DMS114 treated with DMSO at 0.1 percent for 48 hours (cell line): ENCODE measurements around the gene APRT.

ENCODE experiments used
- DNase-seq: peaks from one replicate; lab custom pipeline; 2025; ENCODE audit not compliant: unreplicated experiment; lab: John Stamatoyannopoulos, UW

The APRT gene

DNA sequence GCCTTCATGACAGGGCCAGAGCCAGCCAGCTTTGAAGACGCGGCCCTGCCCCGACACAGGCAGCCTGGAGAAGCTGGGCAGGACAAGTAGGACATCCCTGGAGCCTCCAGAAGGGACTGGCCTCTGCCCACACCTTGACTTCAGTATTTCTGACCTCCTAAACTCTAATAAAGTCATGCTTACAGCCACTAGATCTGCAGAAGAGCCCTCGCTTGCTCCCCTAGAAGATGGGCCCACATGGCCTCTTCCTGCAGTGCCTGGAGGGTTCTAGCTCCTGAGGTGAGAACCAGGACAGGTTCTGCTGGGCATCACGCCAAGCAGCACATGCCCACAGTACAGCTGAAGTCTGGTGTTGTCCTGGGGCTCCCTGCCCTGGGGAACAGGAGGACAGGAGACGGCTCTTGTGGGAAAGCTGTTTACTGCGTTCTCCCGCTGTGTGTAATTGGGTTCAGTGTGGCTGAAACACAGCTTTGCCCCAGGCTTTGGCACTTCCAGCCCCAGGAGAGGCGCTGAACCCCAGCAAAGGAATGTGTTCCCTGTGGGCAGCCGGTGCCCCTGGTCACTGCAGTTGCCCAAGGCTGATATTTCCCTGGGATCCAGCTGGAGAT, 2.6 kb downstream of the APRT start:
- no peak for DNase-seq

DNA sequence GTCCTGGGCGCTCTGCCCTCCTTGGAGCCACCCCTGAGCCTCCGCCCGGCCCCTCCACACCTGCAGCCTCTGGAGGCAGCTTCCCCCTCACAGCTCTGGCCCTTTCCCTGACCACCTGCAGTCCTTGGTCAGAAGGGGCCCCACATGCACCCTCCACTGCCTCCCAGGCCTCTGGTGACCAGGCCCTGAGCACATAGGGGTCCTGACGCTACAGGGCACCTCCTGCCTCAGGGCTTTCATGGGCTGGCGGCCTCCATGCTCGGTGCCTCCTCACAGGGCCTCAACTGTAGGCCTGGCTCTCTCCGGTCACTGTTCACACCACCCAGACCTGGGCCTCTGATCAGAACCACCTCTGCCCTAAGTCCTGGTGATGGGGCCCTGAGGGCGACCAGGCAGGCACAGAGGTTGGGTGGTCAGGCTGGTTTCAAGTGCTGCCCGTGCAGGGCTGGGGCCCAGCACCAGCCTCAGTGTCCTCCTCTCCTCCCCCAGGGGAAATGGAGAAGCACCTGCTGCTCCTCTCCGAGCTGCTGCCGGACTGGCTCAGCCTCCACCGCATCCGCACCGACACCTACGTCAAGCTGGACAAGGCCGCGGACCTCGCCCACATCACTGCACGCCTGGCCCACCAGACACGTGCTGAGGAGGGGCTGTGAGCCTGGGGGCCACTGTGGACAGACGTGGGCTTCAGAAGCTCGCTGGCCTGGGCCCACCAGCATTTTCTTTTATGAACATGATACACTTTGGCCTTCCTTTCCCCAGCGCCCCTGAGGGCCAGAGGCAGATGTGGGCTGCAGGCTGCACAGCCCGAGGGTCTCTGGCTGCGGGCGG, 3.9 kb downstream of the APRT start:
- no peak for DNase-seq

DNA sequence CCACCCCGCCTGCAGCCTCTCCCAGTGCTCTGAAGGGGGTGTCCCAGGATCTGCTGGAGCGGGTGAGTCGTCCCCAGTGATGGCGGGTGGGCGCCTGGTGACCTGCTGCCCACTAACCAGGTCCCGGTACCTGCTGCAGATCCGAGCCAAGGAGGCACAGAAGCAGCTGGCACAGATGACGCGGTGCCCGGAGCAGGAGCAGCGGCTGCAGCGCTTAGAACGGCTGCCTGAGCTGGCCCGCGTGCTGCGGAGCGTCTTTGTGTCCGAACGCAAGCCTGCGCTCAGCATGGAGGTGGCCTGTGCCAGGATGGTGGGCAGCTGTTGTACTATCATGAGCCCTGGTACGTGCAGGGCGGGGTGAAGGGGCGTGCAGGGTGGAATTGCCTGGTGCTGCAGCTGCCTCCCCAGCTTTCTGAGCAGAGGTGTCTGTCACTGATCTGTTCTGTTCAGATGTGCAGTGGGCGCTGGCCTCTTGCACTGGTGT, 4.5 kb downstream of the APRT start:
- DNase-seq: no peak

DNA sequence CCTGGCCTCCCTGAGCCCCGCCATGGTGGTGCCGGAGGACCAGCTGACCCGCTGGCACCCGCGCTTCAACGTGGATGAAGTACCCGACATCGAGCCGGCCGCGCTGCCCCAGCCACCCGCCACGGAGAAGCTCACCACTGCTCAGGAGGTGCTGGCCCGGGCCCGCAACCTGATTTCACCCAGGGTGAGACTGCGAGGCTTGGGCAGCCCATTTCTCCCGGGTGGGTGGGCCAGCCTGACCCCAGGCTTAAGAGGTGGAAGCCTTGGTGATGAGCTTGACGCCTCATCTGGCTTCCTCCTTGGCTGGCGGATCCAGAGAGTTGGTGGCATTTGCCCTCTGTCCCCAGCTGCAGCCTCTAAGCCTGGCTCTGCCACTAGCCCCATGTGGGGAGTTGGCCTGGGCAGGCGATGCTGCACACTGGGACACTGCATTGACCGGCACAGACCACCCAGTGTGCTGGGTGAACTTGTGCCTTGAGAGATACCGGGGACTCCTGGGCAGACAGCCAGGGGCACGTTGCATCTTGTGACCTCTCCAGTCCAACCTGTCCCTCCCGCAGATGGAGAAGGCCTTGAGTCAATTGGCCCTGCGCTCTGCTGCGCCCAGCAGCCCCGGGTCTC, 5.1 kb downstream of the APRT start:
- no peak for DNase-seq

DNA sequence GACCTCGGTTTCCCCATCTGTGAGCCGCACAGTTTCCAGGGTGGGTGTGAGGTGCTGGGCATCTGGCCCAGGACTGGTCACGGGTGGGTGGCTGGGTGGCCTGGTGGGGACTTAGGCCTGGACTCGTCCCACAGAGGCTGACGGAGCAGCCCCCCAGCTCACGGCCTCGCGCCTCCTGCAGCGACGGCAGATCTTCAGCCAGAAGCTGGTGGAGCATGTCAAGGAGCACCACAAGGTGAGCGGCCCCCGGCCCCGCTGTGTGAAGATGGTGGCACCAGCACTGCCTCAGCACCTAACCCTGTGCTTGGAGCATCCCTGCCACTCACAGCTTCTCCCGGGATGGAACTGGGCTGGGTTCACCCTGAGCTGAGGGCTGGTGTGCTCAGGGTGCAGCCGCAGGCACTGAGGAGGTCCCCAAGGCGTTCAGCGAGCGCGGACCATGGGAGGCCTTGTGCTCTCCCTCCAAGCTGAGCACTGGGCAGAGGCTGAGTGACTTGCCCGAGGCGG, 5.8 kb downstream of the APRT start:
- no peak for DNase-seq

DNA sequence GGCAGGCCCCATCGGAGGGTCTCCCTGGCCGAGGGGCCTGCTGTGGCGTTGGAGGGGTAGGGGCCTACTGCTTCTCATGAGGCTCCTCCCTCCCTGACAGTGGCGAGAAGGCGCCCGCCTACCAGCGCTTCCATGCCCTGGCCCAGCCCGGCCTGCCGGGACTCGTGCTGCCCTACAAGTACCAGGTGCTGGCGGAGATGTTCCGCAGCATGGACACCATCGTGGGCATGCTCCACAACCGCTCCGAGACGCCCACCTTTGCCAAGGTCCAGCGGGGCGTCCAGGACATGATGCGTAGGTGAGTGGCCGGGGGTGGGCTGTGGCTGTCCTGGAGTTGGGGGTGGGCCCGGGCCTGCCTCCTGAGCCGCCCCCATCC, 6.4 kb downstream of the APRT start:
- no peak for DNase-seq

DNA sequence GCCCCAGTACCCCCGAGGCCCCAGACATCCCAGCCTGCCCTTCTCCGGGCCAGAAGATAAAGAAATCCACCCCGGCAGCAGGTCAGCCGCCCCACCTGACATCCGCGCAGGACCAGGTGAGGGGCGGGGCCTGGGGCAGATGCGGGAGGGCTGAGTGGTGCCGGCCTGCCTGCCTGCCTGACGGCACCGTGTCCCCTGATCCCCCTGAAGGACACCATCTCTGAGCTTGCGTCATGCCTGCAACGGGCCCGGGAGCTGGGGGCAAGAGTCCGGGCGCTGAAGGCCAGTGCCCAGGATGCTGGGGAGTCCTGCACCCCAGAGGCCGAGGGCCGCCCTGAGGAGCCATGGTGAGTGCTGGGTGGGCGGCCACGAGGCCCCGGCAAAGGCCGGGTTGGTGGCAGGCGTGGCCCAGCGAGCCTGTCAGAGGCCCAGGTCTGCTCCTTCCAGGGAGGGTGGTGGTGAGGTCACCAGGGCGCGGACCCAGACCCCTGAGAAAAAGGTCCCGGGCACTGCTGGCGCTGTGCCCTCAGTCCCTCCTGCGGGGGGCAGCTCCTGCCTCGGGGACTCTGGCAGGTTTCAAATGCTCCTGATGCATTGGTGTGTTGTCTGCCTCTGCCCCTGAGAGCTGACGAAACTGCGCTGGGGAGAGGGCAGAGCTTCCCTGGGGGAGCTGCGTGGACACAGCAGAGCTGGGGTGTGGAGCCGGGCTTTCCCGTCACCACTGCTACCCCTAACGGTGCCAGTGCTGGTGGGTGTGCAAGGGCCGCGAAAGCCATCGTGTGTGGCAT, 7.0 kb downstream of the APRT start:
- DNase-seq: no peak

DNA sequence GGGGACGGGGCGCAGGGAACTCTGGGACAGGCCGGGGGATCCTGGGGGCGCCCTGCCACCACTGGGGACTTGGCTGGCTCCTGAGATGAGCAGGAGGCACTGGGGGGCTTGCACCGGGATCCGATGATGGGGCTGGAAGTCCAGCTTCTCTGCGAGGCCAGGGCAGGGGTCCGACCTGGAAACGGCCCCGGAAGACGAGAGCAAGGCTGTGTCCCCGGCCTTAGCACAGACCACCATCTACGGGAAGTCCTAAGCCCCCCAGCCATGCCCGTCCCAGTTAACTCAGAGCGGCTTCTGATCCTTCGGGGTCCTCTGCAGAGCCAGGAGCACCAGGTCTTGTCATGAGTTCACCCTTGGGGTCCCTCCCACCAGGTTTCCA, 7.6 kb downstream of the APRT start:
- no peak for DNase-seq

DNA sequence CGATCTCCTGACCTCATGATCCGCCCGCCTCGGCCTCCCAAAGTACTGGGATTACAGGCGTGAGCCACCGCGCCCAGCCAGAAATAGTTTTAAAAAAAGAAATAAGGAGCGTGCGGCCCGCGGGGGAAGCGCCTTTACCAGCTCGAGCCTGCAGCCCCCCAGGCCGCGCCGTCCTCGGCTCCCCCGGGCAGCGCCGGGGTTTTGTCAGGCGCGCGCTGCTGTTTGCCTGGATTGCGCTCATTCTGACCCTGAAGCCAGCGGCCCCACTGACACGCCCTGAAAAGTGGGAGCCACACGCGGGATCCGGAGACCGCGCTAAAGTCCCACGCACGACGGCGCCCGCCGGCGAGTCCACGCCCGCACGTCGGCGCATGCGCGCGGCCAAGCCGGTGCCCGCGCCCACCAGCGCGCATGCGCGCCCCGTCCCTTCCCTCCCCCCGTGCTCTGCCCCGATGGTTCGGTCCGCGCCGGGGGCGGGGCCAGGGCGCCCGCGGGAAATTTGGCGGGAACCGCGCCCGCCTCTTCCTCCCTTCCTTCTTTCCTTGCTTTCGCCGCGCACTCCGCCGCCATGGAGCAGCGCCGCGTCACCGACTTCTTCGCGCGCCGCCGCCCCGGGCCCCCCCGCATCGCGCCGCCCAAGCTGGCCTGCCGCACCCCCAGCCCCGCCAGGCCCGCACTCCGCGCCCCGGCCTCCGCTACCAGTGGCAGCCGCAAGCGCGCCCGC, 8.3 kb downstream of the APRT start, which contains the start of gene CDT1:
TSS of gene CDT1 (plus strand) at position 526 of the 724 bp plus-strand sequence. CDS start at position 569, 43 bp downstream.
- DNase-seq: peak; percentile 47

DNA sequence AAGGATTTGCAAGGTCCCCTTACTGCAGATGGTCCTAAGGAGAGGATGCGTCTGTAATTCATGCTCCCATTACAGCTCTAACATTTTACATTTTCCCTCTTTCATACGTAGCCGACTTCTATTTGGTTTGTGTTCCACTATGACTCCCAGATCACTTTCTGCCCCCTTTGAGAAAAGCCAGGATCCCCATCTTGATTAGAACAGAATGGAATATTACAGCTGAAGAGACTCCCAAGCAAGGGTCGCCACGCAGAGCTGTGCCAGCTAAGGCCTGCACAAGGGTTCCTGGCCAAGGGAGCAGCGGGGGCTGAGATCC, 11.5 kb downstream of the APRT start:
- no peak for DNase-seq

DNA sequence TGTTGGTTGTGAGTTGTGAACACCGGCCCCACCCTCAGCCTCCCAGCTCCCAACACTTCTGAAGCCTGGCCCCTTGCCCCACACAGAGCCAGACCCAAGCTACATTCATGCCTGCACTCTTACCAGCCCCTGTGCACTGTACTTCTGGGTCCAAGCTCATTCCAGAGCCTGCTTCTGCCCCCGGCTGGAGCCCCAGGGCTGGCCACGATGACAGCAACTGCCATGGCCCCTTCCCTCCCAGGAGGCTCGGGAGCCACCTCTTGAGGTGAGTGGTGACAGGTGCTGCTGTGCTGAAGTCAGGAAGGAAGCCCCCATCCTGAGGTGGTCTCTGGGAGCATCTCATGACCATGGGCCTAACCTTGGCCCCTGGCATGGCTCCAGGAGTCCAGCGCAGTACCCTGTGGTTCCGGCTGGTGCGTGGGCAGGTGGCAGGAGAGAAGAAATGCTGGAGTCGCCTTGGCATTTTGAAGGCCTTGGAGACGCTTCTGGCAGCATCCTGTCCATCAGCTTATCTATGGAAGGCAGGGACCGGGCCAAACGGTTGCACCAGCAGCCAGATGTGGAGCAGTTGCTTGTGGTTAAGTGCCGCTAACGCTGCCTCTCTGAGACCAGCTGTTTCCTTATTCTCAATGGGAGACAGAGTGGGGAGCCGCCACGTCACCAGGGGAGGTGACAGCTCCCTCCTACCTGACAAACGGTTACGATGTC, 12.0 kb downstream of the APRT start:
- DNase-seq: no peak

DNA sequence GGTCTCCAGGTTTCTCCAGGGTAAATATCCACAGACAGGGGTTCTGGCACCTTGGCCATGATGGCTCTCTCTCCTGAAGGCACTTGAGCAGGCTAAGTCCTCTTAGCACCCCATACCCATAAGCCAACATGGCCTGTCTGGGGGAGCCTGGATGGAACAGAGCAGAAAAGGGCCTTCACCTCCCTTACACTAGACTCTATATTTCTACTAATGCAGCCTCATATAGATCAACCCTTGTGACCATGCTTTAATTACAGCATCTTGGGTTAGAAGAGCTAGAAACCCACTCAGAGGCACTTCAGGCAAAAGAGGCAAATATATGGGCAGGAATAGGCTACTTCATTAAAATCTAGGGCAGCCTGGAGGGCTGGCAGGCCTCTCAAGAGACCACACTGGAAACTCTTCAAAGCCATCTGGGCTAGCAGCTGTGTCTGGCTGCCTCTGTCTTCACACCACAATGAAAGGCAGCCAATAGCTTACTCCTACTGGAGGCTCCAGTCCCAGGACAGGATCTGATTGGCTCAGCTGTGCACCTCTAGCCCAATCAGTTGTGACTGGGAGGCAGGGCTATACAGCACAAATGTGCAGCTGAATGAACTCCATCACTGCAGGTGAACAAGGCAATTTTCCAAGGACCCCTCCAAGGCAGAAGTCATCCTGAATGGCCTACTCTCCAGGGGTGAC, 12.8 kb downstream of the APRT start:
- no peak for DNase-seq

DNA sequence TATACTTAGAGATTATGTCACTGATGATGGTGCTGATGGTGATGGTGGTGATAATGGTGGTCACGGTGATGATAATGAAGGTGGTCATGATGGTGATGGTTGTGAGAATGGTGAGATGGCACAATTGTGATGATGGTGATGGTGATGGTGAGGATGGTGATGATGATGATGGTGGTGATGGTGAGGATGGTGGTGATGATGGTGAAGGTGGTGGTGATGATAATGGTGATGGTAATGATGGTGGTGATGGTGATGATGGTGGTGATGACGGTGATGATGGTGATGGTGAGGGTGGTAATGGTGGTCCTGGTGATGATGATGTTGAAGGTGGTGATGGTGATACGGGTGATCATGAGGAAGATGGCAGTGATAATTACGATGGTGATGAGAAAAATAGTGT, 13.7 kb downstream of the APRT start:
- DNase-seq: no peak

DNA sequence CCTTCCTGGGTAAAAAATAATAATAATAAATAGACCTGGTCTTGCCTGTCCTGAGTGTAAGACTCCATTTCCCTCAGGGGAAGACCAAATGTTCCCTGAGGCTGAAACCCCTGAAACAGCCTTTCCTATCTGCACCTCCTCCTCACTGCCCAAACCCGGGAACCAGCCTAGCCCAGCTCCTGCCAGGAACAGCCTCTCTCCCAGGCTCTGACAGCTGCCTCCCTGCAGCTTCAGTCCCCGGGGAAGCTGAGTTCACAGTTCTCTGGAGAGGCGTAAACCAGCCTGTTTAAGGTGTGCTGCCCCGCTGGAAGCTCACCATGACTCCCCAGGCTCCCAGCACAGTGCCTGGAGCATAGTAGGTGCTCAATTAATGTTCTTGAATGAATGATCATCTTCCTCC, 15.4 kb downstream of the APRT start:
- no peak for DNase-seq

DNA sequence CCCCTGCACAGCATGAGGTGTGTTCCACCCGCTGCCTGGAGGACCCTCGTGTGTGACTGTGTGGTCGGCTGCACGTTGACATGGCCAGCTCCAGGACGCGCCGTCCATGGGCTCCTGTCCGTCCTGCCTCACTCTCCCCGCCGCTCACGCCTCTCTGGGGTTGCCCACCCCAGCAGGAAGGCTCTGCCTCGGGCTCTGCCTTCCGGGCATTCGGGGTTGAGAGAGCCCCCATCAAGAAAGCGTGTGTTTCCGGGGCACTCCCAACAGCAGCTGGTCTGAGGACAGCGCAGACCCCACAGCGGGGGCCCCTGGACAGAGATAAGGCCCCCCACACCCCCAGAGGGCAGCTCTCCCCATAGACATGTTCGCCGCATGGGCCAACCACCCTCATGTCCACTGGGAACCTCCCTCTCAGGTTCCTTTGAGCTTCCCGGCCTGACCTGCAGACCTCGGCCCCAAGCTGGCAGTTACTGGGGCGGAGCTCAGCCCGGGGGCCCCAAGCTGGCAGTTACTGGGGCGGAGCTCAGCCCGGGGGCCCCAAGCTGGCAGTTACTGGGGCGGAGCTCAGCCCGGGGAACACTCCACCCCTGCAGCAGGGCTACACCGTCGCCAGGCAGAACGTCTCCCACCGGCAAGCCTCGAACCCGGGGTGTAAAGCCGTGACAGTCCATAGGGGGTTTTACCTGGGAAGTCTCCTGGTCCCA, 18.3 kb downstream of the APRT start:
- DNase-seq: no peak

DNA sequence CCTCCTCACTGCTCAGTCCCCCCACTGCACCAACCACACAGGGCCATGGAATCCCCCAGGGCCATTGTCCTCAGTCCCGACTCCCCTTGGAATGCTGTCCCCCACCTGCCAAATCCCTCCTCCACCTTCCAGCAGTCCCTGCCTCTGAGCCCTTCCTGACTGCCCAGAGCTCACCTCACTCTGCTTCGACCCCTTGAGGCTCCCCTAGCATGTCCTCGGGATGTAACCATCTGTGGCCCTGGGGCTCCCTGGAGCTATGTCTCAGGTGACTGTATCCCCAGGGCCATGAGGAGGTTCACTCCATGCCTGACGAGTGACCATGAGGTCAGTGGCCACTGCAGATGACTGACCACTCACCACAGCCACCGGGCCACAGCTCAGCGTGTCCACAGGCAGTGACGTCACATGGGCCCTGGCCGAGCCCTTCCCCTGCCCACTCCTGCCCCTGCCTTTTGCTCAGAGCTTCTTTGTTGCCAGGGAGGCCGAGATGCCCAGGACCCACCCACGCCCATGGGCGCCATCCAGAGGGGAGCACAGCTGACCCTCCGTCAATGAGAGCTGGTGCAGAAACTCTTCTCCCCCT, 19.0 kb downstream of the APRT start:
- no peak for DNase-seq

DNA sequence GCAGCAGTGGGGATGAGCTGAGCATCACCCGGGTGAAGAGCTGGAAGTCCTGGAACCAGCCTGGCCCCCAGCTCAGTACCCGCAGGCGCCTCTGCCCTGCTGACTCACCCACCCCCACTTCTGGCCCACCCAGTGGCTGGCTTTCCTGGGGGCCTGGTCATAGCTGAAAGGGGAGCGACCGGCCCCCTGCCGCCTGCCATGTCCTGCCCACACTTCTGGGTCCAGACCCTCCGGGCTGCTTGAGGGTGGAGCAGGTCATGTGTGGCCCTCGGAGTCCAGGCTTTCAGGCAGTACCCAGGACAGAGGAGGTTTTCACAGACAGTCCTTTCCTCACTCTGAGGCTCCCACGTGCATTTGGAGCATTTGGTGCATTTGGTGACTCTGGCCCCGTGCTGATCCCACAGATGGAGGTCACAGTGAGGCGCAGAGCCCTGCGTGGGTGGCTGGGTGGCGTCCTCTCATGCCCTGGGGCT, 19.6 kb downstream of the APRT start:
- no peak for DNase-seq
